Pulmonary artery endothelial cell (primary cell): ENCODE data around the gene AMOTL2. TPM values are rescaled to one million over a fixed set of nuclear protein-coding genes. Genes with fewer than 3 reads are reported as not detected.

Source experiments
- DNase-seq: peaks from one replicate; pipeline ENCODE4 v3.0.0-alpha.2; 2011; ENCODE audit warnings: low read depth, low spot score
- total RNA-seq: library from RNA; depleted of rRNA; stranded (reverse); fragments of >200 nt; gene quantifications from 2 replicates; pipeline ENCODE4 v1.2.3, GENCODE V29; 2014

AMOTL2 gene
- total RNA-seq, 1 donor from 2014 or later = 85.1 TPM

DNA sequence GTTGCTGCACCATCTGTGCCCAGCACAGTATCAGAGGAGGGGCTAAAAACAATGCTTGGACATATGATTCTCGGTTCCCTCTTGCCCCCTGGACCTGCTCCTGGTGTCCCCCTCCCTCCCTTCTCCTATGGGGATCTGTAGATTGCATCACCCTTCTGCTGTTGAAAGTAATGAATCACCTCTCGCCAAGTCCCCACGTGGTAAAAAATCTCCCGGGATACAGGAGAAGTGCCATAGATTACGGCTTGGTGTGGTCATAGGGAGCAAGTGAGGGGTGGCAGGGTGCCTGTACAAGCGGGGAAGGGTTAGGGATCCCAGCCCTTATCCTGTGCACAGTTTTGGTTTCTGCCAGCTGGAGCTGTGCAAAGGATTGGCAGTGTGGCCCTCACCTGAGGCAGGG lies 37.7 kb downstream of the AMOTL2 start:
- DNase-seq = no peak

DNA sequence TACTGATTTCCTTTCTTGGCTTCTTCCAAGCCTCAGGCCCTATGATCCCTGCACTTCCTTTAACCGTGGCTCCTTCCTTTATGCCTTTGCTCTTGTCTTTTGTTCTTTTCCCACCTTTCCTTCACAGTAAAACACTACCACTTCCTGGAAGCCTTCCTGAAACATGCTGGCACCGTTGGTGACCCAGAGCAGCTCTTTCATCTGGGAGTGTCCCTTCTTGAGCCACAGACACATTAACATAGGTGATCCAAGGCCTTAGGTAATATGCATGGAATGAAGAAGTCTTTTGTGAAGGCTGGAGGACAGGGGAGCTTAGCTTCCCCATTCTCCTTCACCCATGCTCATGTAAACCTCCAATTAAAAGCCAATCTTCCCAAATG lies 39.4 kb downstream of the AMOTL2 start:
- DNase-seq = no peak

DNA sequence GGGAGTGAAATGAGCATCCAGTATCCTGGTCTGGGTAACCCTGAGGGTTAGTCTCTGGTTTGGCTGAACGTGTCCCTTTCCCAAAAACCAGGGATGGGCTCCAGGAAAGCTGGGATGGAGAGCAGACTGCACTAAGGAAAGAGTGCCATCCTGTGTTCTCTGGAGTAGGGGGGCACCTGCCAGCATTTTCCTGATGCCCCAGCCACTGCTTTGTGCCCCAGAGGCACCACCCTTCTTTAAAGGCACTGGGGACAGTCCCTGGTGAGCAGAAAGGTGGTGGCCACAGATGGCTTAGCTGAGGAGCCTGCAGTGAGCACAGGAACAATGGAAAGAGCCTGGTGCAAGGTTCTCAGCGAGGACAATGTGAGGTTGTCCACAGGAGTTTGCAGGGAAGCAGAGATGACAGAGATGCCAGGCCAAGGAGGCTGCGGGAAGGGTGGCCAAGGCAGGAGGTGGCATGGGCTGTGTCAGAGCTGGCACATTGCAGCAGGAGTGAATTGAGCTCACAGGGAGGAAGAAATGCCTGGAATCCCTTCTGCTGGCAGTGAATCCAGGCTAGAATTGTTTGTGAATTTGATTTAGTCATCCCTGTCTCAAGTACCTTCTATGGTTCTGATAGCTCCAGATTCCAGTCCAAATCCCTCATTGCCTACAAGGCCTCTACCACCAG lies 39.9 kb downstream of the AMOTL2 start:
- DNase-seq = no peak

DNA sequence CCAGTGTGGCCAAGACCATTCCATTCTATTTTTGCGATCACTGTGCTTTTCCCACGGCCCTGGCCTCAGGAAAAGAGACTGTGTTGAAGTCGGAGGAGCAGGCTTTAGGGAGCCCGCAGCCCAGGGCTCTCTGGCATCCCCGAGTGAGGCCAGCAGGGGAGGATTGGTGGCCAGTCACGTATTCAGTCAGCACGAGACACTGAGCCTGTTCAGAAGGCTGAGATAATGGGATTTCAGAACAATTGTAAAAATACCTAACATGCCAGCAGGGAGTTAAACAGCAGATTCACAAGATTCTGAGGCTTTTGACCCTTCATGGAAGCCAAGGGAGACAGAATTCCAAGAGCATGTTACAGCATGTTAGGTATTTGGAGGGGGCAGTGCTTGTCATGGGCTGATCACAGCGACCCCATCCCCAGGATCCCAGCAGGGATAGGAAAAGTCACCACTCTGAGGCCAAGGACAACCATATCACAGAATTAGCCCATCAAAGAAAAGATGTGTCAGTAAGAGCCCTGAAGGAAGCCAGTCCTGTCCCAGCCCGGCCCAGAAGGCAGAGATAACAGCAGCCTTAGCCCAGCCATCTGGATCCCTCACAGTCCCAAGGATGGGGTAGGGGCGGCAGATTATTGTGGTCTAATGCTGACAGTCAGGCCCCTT lies 40.6 kb downstream of the AMOTL2 start:
- no peak for DNase-seq

DNA sequence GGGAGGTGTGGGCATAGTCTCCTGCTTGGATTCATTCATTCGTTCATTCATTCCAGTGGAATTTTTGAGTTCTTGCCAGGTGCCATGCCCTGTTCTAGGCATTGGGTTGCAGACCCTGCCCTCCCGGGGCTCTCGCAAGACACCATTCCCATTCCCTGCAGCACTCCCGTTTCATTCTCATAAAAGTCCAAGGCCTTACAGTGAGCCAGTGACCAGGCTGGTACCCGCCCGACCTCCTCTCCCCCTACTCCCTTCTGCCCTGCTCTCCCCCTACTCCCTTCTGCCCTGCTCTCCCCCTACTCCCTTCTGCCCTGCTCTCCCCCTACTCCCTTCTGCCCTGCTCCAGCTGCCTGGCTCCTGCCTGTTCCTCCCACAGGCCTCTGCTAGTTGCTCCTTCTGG lies 41.9 kb downstream of the AMOTL2 start:
- DNase-seq = no peak

DNA sequence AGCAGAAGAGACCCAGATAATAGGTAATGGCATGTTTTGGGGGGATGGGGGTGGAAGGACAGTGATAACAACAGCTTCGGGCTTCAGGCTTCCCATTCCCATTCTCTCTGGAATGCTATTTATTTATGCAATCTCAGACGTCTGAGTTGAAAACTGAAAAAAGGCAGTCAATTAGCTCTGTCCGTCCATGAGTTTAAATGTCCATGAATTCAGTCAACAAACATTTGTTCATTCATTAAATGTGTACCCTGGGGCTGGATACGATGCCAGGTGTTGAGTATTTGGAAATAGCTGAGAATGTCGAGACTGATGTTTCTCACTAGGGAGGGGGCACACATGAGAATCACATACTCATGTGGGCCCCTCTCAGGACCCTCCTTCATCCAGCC lies 42.4 kb downstream of the AMOTL2 start:
- no peak for DNase-seq

DNA sequence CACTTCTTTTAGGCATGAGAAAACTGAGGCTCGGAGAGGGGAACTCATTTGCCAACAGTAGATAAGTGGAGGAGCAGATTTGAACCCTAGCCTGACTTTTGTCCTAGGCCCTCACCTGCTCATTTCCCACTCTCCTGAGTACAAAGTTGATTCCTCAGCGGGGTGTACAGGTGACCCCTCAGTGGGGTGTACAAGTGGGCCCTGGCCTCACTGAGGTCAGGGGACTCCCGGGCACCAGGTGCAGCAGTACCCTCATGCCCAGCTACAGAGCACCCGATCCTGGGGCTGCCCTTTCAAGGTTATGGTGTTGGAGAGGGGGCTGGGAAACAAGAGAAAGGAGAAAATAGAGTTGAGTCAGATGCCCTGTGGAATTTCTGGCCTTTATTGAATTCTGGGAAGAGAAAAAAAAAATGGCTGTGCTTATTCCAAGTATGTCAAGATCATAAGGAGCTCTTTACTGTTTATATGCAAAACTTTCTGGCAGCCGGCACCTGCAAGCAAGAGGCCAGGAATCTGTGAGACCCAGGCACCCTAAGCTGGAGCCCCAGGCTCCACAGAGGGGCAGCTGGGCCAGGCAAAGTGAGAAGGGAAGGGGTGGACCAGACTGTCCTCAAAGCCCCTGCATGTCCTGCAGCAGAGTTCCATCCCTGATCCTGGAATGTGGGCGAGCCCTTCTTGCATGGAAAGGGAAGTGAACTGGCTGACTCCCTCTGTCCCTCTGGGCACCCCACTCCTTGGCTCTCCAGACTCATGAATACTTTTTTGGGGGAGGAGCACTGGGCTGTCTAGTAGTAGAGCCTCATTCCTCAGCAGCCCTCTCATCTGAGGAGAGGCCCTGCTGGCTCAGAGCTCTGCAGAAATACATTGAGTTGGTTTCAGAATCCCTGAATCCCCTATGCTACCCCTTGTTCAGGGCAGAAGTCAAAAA lies 43.1 kb downstream of the AMOTL2 start:
- DNase-seq = no peak

DNA sequence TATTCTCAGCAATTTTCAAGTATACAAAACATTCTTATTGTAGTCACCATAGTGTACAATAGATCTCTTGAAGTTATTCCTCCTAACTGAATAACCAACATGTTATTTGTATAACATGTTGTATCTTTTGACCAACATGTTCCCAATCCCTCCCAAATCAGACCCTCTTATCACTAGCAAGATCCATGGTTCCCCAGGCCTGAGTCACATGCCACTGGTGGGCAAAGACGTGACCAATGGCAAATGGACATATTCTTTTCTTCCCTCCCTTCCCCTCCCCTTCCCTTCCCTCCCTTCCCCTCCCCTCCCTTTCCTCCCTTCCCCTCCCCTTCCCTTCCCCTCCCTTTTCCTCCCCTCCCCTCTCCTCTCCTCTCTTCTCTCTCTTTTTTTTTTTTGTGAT lies 45.4 kb downstream of the AMOTL2 start:
- no peak for DNase-seq

DNA sequence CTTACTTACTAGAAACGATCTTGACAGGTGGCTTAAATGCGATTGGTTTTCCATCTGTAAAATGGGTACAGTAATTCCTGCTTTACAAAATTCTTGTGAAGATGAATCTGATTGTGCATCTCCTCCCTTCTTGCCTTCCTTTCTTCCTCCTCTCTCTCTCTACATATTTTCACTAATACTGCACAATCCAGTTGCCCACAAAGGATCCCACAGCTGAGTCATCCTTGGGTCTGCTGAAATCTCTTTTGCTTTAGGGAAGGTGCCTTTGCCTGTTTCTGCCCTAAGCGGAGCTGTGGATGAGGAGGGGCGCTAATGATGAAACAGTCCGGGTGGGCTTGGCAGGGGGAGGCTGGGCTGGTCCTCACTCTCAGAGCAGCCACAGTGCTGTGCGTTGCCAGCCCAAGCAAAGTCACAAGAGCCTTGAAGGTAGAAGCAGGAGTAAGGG lies 46.1 kb downstream of the AMOTL2 start:
- no peak for DNase-seq

DNA sequence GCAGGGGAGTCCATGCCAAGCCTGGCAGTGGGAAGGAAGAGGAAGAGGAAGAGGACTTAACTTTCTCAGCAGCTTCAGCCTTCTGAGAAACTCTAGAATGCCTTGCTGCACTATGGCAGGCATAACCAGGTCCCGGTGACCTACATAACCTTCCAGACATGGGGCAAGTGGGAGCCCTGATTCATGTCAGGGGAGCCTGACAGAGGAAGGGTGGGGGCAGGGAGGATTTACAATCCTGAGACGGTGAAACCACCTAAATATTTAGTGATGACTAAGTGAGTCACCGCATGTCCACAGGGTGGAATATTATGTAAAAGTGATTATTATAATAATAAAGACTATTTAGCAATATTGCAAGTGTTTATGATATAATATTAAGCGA lies 46.7 kb downstream of the AMOTL2 start:
- DNase-seq = no peak

DNA sequence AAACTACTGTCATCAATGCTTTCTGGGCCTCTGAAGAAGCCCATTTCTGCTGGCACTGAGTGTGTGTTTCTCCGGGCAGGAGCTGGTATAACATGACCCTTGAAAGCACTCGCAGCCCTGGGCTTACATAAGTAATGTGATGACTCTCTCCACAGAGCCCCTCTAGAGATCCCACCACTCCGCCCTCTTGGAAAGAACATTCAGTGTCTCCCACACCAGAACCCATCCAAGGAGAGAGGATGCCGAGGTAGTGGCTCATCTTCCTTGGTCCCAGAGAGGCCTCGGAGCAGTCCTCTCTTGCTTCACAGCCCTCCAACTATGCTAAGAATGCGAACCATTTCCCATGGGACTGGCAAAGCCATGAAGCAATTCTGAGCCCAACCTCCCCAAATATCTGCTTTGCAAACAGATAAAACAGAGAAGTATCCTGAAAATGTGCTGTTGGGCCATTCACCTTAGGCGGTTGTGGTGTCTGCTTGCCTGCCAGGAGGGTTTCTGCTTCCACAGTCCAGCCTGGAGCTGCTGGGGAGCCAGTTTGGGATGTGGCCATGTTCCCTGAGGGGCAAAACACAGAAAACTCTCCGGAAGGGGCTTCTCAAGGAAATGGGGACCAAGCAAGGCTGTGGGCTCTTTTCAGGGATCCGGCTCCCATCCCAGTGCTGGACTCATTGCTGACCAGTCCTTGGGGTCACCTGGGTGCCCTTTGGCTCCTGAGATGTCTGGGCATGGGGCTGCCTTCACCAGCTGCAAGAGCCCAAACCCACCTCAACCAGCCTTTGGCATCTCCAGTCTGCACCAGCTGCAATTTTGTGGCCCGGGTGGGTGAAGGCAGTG lies 47.3 kb downstream of the AMOTL2 start:
- peak; percentile 53 for DNase-seq

DNA sequence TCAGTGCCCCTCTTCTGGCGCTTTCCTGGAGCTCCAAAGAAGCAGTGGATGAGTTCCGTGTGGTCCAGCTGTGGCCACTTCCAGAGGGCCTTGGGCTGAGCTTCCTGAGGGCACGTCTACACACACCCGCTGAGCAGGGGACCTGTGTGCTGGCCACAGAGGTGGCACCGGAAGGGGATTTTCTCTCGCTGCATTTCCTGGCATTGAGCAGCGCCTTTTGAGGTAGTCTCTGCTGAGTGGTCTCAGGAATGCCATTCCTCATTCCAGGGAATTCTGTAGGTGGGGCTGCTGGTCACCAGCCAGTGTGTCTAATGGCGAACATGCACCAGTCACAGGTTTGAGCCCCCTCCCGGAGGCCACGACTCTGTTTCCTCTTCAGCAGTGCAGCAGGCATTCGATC lies 48.1 kb downstream of the AMOTL2 start:
- no peak for DNase-seq

DNA sequence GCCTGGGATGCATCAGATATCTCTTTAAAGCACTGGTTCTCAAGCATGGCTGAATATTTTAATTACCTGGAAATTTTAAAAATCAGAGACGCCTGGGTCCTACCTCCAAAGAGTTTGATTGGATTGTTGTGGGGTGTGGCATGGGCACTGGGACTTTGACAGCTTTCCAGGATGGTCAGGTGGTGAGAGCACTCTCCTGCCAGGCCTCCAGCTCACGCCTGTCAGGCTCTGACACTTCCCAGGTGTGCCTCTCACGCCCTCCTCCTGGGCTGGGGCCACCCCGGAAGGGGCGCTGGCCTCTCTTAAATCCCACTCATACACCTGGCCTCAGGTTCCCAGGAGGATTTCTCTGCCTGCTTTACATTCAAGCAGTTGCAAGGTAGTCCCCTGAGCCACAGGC lies 48.5 kb downstream of the AMOTL2 start:
- no peak for DNase-seq

DNA sequence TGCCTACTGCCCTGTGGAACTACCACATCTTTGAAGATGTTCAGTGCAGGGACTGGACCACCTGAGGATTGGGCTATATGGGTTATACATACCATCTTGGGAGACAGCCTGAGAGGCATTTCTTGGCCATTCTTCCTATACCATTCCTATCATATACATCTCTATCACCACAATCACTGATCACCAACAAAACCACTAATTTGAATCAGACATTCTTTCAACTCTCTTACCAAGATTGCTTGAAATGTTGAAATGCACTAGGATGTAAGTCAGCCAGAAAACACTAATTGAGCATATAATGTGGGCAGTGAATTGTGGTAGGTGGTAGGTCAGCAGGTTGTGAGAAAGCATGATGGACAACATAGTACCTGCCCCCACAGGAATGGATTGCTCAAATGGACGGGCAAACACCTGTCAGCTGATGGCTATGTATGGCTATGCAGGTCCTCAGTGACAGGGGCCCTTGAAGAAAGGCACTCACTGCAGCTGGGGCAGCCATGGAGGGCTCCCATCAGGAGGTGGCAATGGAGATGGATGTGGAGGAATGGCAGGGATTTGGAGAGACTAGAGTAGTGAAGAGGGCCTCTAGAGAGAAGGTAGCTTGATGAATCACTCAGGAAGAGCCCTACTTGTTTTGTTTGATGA lies 49.1 kb downstream of the AMOTL2 start:
- DNase-seq = no peak

DNA sequence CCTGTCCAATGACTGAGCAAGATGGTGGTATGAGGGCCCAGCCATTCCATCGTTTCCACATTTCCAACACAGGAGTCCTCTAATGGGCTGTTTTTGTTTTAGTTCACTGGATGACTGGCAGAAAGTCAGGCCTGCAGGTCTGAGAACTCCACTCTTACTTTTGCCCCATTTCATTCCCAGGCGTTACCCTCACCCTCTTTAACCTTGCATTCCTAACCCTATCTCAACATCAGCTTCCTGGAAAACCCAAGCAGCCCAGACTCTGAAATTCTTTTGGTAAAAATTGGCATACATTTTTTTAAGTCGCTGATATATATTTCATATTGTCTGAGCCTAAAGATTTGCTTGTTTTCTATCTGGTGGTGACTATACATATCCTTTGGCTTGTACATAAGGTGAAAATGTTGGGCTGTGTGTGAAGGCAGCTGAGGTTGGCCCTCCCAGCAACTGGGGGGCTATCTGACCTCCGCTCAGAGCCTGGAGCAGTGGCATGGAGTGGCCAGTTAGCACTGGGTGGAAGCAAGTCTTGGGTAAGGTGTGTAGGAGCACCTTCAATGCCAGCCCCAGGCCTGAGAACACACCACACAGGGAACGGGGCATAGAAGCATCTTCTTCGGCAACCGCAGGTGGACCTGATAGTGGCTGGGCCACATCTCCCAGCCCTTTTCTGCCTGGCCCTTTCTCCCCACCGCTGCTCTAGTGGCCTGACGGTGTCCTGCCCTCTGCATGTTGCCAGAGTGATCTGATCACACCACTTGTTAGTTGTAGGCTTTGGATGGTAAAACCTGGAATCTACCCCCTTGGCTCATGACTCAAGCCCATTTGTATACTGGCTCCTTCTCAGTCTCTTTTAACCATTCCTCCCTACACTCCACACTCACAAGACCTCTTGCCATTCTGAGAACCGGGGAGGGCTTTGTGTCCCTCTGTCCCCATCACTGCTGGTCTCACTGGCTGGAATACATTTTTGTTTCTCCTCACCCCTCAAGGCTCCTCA lies 50.0 kb downstream of the AMOTL2 start:
- no peak for DNase-seq

DNA sequence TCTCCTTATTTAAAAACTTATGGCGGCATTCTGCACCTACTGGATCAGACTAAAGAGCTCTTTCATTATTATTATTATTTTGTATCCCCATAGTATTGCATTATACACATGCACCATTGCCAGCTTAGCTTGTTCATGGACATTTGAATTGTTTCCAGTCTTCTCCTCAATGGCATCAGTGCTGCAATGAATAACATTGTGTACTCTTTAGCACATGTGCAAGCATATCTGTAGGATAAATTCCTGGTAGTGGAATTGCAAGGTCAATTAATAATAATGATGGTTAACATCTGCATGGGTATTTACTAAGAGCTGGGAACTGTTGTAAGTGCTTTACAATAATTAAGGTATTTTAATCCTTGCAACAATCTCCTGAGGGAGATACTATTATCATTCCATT lies 52.0 kb downstream of the AMOTL2 start:
- no peak for DNase-seq

DNA sequence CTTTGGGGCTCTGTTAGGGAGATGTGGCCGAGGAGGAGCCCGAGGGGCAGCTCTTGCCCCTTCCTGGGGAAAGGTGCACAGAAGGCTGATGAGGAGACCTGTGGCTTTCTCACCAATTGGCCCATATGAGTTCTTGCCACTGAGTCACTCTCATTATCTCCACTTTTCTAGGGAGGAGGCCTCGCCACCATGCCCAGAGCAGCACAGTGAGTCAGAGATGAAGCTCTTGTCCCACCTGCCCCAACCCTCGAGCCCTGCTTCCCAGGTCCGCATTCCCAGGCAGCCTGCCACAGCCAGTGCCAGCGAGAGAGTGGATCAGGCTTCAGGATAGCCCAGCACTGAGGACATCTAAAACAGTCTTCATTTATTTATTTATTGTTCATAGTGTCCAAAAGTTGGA lies 53.5 kb downstream of the AMOTL2 start:
- DNase-seq = no peak

DNA sequence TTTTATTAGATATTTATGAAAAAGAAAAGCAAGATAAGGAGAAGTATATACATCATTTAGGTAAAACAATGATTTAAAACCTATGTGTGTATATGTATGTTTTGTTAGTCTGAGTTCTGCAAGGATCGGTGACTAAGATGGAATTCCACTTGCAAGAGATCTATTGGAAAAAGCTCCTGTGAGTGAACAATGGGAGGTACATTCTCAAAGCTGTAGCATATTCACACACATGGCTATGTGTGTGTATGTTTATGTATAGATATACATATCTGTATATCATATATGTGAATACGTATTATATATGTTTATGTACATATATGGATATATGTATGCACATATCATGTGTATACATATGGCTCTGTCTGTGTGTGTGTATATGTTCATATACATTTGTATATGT lies 54.3 kb downstream of the AMOTL2 start:
- DNase-seq = no peak

DNA sequence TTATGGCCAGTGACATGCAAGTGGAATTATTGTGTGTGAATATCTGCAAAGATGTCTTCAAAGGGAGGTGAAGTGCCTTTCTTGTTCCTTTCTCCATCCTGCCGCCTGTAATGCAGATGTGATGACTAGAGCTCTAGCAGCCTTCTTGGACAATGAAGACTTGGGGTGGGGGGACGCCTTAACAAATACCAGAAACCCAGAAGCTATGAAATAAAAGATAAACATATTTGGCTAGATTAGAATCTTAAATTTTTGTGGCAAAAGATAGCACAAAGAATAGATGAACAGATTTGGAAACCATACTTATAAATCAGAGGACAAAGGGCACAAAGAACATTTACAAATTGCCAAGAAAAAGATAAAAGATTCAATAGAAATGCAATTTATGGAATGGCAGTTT lies 56.1 kb downstream of the AMOTL2 start:
- no peak for DNase-seq
